GM19240 (cell line): Measurements from ENCODE around the gene UPK3B.
"Not testable (repeated sequence)": the region's sequence is repeated elsewhere in the genome, so short reads cannot be mapped to it uniquely, and the experiment has no call there.

Source experiments
- DNase-seq: peaks from one replicate; pipeline ENCODE4 v3.0.0; 2011; ENCODE audit warnings: low spot score; ENCODE audit not compliant: insufficient read length

Gene UPK3B

DNA sequence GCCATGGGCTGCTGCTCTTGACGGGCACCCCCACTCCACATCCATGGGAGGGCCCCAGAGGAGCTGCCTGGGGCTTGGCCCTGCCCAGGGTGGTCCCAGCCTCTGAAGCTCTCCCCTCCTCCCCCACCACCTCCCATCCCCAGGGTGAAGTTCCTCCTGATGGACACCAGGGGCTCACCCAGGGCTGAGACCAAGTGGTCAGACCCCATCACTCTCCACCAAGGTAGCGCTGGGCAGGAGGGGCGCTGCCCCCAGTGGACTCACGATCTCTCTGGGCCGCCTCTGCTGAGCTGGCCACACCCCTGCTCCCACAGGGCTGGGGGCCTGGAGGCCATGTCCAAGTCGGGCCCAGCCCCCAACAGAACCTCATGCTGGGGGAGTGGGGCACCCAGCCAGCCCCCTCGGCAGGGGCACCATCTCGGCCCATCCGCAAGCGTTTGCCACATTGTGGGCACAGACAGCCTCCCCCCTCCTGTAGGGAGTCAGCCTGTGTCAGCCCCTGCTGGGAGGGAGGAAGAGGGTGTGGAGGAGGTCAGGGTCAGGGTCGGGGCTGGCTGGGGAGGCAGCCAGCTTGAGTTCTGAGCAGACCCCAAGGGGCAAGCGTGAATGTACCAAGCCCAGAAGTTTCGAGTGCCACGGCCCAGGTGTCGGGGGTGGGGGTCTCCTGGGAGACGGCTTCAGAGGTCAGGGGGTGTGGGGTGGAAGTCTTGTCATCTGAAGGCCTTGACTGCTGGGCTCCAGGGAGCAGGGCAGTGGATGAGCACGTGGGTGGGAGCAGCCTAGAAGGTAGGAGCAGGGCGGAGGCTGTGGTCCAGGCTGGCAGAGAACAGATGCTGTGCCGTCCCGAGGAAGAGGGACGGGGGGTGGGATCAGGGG, 2.8 kb downstream of the UPK3B start:
- no peak for DNase-seq

DNA sequence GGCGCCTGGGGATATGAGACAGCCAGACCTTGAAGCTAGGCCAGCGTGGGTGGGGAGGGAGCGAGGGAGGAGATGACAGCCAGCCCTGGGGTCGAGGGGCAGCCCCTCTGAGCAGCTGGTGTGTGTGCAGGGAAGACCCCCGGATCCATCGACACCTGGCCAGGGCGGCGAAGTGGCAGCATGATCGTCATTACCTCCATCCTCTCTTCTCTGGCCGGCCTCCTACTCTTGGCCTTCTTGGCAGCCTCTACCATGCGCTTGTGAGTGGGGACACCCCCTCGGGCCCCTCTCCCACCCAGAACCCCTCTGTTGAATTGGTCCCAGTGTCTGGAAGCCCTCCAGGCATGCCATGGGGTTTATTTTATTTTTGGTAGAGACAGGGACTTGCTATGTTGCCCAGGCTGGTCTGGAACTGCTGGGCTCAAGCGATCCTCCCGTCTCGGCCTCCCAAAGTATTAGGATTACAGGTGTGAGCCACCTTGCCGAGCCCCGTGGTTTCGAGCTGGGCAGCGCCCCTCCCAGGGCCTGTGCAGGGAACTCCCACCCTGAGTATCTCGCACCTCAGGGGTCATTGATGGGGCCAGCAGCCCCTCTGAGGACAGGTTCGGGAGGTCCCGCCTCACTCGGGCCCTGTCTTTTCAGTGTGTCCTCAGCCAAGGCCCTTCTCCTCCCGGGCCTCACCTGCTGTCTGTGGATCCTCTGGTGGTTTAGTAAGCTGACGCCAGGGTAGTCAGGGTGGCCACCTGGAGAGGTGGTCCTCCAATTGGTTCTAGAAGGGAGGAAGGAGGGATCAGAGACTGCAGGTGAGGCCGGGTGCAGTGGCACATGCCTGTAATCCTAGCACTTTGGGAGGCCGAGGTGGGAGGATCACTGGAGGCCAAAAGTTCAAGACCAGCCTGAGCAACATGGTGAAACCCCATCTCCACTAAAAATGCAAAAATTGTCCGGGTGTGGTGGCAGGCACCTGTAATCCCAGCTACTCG, 3.8 kb downstream of the UPK3B start:
- no peak for DNase-seq

DNA sequence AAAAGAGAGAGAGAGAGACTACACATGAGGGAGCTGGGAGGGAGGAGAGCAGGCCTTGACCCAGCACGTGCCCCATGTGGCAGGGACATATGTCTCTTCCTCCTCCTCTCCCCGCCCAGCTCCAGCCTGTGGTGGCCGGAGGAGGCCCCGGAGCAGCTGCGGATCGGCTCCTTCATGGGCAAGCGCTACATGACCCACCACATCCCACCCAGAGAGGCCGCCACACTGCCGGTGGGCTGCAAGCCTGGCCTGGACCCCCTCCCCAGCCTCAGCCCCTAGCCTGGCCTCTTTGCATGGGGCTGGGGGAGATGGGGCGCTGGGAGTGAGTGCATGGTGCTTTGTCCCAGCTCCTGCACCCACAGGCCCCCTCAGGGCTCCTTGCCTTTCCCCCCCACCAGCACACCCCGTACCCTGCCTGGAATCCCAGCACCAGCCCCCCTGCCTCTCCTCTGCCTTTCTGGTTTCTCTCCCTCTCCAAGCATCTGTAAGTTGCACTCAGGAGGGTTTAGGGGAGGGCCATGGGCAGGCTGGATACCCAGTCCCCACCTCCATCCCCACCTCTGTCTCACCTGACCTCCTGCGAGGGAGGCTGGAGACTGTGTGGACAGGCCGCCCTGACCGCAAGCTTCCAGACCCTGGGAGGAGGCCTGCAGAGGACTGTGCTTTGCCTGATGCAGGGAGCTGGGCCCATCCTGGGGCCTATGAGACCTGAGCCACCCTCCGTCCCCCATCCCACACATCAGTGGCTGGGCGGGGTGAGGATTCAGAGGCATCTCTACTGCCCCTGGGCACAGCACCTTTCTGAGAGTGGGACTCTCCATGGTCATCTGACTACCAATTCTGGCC, 4.8 kb downstream of the UPK3B start:
- DNase-seq = no peak

DNA sequence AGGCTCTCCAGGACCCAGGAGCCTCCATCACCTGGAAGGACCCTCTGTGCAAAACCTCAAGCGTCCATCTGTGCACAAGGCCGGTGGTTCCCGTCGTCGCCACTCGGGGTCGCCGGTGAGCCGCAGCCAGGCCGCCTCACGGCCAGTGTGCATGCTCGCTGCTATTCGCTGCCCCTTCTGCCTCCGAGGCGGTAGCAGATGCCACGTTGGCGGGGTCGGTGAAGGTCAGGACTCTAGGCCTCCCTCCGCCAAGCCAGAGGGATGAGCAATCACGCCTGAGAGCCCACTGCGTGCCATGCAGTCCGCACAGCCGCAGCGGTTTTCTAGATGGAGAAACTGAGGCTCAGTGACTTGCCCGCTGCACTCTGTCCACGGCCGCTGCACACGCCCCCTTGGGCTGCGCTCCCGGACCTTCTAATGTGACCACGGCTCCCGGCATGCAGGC, 5.7 kb downstream of the UPK3B start:
- DNase-seq = no peak

DNA sequence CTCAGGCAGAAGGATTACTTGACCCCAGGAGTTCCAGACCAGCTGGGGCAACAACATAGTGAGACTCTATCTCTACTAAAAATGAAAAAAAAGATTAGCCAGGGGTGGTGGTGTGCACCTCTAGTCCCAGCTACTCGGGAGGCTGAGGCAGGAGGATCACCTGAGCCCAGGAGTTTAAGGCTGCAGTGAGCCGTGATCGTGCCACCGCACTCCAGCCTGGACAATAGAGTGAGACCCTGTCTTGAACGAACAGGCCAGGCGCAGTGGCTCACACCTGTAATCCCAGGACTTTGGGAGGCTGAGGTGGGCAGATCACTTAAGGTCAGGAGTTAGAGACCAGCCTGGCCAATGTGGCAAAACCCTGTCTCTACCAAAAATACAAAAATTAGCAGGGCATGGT, 6.6 kb downstream of the UPK3B start:
- DNase-seq = not testable (repeated sequence)

DNA sequence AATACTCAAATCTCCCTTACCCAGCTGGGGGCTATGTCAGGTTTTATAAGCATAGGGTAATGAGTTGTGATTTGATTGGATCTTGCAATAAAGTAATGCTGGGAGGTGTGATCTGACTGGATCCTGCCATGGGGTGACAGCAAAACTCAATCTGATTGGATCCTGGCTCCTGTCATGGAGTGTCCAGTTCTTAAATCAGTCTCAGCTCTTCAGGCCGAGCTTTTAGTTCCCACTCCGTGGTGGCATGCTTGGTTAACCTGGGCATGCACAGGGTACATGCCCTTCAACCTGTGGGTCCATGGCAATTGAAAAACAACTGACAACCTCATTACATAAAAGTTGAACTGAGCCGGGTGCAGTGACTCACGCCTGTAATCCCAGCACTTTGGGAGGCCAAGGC, 15.8 kb downstream of the UPK3B start:
- not testable (repeated sequence) for DNase-seq

DNA sequence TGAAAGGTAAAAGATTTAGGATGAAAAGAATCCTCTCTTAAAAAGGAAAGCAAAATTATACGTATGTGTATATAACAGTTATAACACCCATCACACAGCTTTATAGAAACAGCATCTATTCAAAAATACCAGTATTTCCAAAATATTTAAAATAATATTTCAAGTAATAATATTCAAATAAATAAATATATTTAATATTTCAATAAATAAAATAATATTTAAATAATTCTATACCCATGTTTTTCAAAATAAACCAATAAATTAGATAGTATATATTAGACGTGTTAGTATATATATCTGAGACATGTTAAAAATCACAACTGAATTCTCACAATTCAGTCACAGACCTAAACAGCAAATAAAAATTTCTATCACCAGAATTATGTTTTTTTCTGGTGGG, 21.3 kb downstream of the UPK3B start:
- DNase-seq = not testable (repeated sequence)

DNA sequence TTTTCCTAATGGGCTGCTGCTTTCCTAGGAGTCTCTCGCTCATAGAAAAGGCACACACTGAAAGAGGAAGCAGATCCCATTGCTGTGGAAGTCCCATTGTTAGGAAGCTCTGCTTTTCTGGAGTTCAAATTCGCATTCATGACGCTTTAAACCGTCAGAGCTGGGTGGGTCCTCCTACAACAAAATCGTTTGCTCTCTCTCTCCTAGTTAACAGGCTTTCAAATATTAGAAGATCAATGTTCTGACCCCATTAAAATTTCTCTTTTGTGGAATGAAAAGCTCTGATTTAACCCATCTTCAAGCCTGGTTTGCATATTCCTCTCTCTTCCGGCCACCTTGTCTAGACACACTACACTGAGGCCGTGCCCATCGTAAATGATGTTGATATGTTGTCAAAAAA, 32.8 kb downstream of the UPK3B start, which contains the start of gene SPDYE16:
Gene SPDYE16, minus strand, starts transcription at position 101 of the 400 bp plus-strand sequence. CDS start 1,838 bp downstream, outside the sequence.
- not testable (repeated sequence) for DNase-seq

- DNase-seq = peak; percentile 49
Measured at GRCh38 chr7:76549025-76549854, 38.9 kb downstream of the UPK3B start.

DNA sequence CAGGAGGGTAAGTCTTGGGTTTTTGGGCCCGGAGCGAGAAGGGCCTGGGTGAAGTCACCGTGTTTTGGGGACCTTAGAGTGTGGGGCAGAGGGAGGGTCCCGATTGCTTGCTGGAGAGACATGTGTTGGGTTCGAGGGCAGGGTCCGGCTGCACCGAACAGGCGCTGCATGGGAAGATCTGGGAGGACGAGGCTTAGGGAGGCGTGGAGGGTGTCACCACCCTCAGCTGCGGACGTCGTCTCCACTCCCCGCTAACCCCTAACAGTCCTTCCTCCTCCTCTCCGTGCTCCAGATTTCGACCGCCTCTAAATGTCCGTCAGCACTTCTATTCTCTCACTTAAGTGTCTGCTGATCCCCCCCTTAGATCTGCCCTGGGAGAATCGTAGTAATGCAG, 39.5 kb downstream of the UPK3B start:
- DNase-seq = not testable (repeated sequence)

DNA sequence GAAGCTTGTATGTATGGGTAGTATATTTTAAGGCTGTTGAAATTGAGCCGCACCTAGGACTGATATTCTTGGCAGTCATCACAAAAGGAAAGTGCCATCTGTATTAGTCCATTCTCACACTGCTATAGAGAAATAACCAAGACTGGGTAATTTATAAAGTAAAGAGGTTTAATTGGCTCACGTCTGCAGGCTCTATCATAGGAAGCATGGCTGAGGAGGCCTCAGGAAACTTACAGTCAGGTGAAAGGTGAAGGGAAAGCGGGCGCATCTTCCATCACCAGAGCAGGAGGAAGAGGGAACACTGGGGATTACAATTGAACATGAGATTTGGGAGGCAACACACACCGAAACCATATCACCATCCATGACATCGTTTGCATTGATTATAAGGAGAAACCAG, 41.6 kb downstream of the UPK3B start:
- not testable (repeated sequence) for DNase-seq

- not testable (repeated sequence) for DNase-seq
Measured at GRCh38 chr7:76559685-76560084, 49.3 kb downstream of the UPK3B start.

GRCh38 chr7:76560157-76560556, 49.8 kb downstream of the UPK3B start:
- DNase-seq = not testable (repeated sequence)

- not testable (repeated sequence) for DNase-seq
Measured at GRCh38 chr7:76561342-76561741, 51.0 kb downstream of the UPK3B start.

- not testable (repeated sequence) for DNase-seq
Measured at GRCh38 chr7:76565001-76565400, 54.6 kb downstream of the UPK3B start.
